Transverse colon (tissue), 3 donors: Measurements from ENCODE around the gene NDEL1.

Source experiments
- CTCF ChIP-seq, 5 experiments: fragments of 200-600 bp in 3 of 5; fragments of 450-650 bp in 2 of 5; sonication (generic) in 3 of 5; IDR thresholded peaks; 1 replicate in 2 of 5; 2 replicates in 3 of 5; pipeline ENCODE4 v1.5.1; 2016 to 2017; ENCODE audit warnings: antibody characterized with exemption in 5 of 5, inconsistent platforms in 3 of 5, mild to moderate bottlenecking in 2 of 5, moderate library complexity in 1 of 5
- POLR2A ChIP-seq: fragments of 450-650 bp; IDR thresholded peaks from one replicate; pipeline ENCODE4 v1.6.1; 2016; ENCODE audit warnings: antibody characterized with exemption, mild to moderate bottlenecking, moderate library complexity

GRCh38 chr17:8413938-8414337, 21.7 kb upstream of the NDEL1 start:
- TF ChIP-seq POLR2A (no peak), CTCF (IDR thresholded peaks at IDR 0.05) (no peak)
